HPDE6-E6E7 (cell line): ENCODE measurements around the gene CFAP61.
"Not testable (repeated sequence)": the region's sequence is repeated elsewhere in the genome, so short reads cannot be mapped to it uniquely, and the experiment has no call there.

Experiments used
- DNase-seq: peaks from one replicate; pipeline ENCODE4 v3.0.0; 2011; ENCODE audit warnings: missing footprints; ENCODE audit errors: extremely low spot score

Gene CFAP61

GRCh38 chr20:20210943-20211273 is 158.6 kb downstream of the CFAP61 start:
- DNase-seq = no peak

GRCh38 chr20:20211274-20211987 is 159.1 kb downstream of the CFAP61 start:
- DNase-seq = no peak

- no peak for DNase-seq
Observed at GRCh38 chr20:20211988-20212518, 159.7 kb downstream of the CFAP61 start.

- no peak for DNase-seq
Observed at GRCh38 chr20:20212675-20213096, 160.4 kb downstream of the CFAP61 start.

GRCh38 chr20:20213526-20214121 is 161.3 kb downstream of the CFAP61 start:
- no peak for DNase-seq

- no peak for DNase-seq
Observed at GRCh38 chr20:20214757-20215275, 162.5 kb downstream of the CFAP61 start.

- no peak for DNase-seq
Observed at GRCh38 chr20:20215976-20216727, 163.8 kb downstream of the CFAP61 start.

- no peak for DNase-seq
Observed at GRCh38 chr20:20216941-20217340, 164.6 kb downstream of the CFAP61 start.

GRCh38 chr20:20217621-20218020 is 165.3 kb downstream of the CFAP61 start:
- no peak for DNase-seq

GRCh38 chr20:20218106-20218505 is 165.8 kb downstream of the CFAP61 start:
- not testable (repeated sequence) for DNase-seq

- DNase-seq = no peak
Observed at GRCh38 chr20:20219016-20219415, 166.7 kb downstream of the CFAP61 start.

GRCh38 chr20:20220134-20220533 is 167.8 kb downstream of the CFAP61 start:
- DNase-seq = no peak

- DNase-seq = no peak
Observed at GRCh38 chr20:20223981-20224380, 171.6 kb downstream of the CFAP61 start.

GRCh38 chr20:20224806-20225205 is 172.5 kb downstream of the CFAP61 start:
- DNase-seq = no peak

GRCh38 chr20:20225325-20226043 is 173.2 kb downstream of the CFAP61 start:
- no peak for DNase-seq

GRCh38 chr20:20226554-20226953 is 174.2 kb downstream of the CFAP61 start:
- DNase-seq = no peak

GRCh38 chr20:20227013-20227571 is 174.8 kb downstream of the CFAP61 start:
- DNase-seq = no peak

- no peak for DNase-seq
Observed at GRCh38 chr20:20228351-20228750, 176.0 kb downstream of the CFAP61 start.

- no peak for DNase-seq
Observed at GRCh38 chr20:20229595-20229994, 177.3 kb downstream of the CFAP61 start.

GRCh38 chr20:20230741-20231140 is 178.4 kb downstream of the CFAP61 start:
- DNase-seq = no peak

GRCh38 chr20:20231528-20232298 is 179.4 kb downstream of the CFAP61 start:
- no peak for DNase-seq
